GM12878 (cell line): ENCODE results near the gene SPINT2.
"Not testable (repeated sequence)": the region's sequence is repeated elsewhere in the genome, so short reads cannot be mapped to it uniquely, and the experiment has no call there.

ENCODE experiments used
- BCL11A ChIP-seq: IDR thresholded peaks from 2 replicates; pipeline ENCODE4 v1.6.1; 2011; ENCODE audit warnings: low read depth, low read length
- NFYB ChIP-seq: IDR thresholded peaks from 2 replicates; pipeline ENCODE4 v1.6.1; 2011; ENCODE audit warnings: low read depth, mild to moderate bottlenecking, low read length, improper control_type of control experiment, moderate library complexity; ENCODE audit not compliant: insufficient read depth
- PAX8 ChIP-seq: fragments of 450-650 bp; IDR thresholded peaks from 2 replicates; pipeline ENCODE4 v1.6.1; 2017; ENCODE audit warnings: mild to moderate bottlenecking, moderate library complexity
- POLR2AphosphoS5 ChIP-seq: IDR thresholded peaks from 2 replicates; pipeline ENCODE4 v1.6.1; 2011; ENCODE audit warnings: mild to moderate bottlenecking, low read length, inconsistent platforms
- POU2F2 ChIP-seq: IDR thresholded peaks from 3 replicates; pipeline ENCODE4 v1.6.1; 2011; ENCODE audit warnings: low read depth, mild to moderate bottlenecking, low read length, borderline replicate concordance
- RFX5 ChIP-seq: IDR thresholded peaks from 2 replicates; pipeline ENCODE4 v1.6.1; 2011; ENCODE audit warnings: low read depth, low read length, improper control_type of control experiment
- SUZ12 ChIP-seq: fragments of 200-600 bp; sonication (generic); IDR thresholded peaks from one replicate; pipeline ENCODE4 v1.6.1; 2018; ENCODE audit warnings: antibody characterized with exemption, mild to moderate bottlenecking; ENCODE audit not compliant: unreplicated experiment
- TF ChIP-seq, protein P1 (sequence below): IDR thresholded peaks from 2 replicates; pipeline ENCODE4 v1.6.1; 2012; ENCODE audit warnings: low read depth, low read length, improper control_type of control experiment
- TF ChIP-seq, protein P2 (sequence below), 3 experiments: IDR thresholded peaks in 2 of 3; conservative IDR thresholded peaks in 1 of 3; 2 replicates each; pipeline ENCODE4 v1.5.1; 2011; ENCODE audit warnings: low read depth in 3 of 3, low read length in 3 of 3, mild to moderate bottlenecking in 3 of 3, control low read depth in 2 of 3, moderate library complexity in 2 of 3, inconsistent platforms in 1 of 3, mixed read lengths in 1 of 3; ENCODE audit not compliant: control insufficient read depth in 2 of 3, insufficient read depth in 1 of 3; ENCODE audit errors: extremely low read depth in 1 of 3

DNA sequence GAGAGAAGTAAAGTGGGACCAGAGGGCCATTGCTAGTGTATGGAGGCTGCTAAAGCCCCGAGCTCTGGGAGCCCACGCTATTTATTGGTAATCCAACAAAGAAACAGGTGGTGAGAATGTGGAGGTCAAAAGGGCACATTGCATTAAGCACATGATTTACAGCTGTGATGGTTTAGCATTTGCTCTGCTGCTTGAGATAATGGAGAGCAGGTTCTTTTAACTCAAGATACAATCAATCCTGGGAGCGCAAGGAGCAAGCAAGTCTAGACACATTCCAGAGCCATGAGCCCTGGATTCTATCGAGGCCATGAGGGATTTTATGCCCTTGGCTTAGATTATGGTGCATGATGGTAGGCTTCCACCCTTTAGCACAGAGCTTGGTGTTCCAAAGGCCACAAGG, 74.6 kb downstream of the SPINT2 start:
- not testable (repeated sequence) for TF ChIP-seq POLR2AphosphoS5, RFX5, BCL11A, SUZ12, POU2F2, PAX8, NFYB
- TF ChIP-seq, protein P1, sequence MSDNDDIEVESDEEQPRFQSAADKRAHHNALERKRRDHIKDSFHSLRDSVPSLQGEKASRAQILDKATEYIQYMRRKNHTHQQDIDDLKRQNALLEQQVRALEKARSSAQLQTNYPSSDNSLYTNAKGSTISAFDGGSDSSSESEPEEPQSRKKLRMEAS = not testable (repeated sequence)
- TF ChIP-seq, protein P2, sequence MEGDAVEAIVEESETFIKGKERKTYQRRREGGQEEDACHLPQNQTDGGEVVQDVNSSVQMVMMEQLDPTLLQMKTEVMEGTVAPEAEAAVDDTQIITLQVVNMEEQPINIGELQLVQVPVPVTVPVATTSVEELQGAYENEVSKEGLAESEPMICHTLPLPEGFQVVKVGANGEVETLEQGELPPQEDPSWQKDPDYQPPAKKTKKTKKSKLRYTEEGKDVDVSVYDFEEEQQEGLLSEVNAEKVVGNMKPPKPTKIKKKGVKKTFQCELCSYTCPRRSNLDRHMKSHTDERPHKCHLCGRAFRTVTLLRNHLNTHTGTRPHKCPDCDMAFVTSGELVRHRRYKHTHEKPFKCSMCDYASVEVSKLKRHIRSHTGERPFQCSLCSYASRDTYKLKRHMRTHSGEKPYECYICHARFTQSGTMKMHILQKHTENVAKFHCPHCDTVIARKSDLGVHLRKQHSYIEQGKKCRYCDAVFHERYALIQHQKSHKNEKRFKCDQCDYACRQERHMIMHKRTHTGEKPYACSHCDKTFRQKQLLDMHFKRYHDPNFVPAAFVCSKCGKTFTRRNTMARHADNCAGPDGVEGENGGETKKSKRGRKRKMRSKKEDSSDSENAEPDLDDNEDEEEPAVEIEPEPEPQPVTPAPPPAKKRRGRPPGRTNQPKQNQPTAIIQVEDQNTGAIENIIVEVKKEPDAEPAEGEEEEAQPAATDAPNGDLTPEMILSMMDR (IDR thresholded peaks at IDR 0.05 in 2 of 3, conservative IDR thresholded peaks at IDR 0.05 in 1 of 3; ENCODE audit: control insufficient read depth in 2 of 3, extremely low read depth in 1 of 3, insufficient read depth in 1 of 3, low read depth in 3 of 3, low read length in 3 of 3) = not testable (repeated sequence)
